HG03520 (cell line): ENCODE results near the gene FARS2.

ENCODE experiments used
- ATAC-seq: cut with Tn5 transposase; IDR thresholded peaks from one replicate; pipeline ENCODE4 v1.9.1; 2021; ENCODE audit warnings: mild to moderate bottlenecking, moderate library complexity; ENCODE audit not compliant: unreplicated experiment

The FARS2 gene

DNA sequence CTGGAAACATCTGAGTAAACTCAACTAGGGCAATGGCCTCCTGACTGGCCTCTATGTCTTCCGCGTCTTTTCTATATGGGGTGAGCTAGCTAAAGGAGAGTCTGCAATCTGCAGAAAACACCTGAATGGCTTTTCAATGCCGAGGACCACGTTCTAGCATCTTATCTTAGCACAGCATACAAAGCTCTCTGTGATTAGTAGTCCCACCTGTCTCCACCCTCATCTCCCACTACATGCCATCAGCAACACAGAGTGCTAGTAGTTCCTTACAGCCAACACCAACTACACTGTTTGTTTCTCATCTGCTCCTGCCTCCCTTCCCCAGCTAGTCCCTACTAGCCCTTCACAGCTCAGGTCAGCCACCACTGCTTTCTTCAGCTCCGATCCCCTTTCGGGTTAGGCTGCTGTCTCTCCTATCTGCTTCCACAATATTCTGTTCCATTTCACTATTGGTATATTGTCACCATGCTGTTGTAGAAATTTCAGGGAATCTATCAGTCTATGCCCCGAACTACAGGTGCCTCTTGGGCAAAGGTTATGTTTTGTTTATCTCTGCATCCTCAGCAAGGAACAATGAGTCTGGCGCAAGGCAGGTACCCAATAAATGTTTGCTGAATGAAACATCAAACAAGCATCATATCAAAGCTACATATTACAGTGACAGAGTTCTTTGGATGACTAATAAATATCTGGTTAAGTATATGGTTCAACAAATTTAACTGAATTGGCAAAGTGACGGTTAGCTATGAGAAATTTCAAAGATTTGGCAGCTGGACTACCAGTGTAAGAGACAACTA, 12.8 kb upstream of the FARS2 start:
- no peak for ATAC-seq

DNA sequence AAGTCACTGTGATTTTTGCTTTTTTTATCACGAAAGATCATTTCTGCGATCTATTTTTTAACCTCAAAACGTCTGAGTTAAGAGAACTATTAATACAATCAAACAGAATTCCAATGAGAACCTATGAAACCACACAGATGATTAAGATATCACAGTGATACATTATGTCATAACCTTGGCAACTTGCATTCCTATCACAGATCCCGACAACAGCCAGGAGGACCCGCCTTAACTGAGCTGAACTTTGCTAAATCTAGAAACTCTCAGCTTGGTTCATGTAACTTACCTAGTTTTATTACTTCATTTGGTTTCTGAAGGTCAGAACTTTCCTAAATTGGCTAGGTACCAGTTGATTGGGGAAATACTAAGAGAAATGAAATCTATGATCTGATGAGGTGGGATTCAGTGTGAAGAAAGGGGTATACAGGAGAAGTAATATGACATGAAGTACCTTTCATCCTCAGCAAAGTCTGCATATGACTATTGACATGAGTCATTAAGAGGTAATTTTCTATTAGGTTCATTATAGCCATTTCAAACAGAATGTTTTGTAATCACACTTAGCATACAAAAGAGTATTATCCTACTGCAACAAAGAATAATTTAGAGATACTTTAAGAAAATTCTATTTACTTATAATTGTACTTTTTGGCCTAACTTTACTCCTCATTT, 11.7 kb upstream of the FARS2 start:
- no peak for ATAC-seq

DNA sequence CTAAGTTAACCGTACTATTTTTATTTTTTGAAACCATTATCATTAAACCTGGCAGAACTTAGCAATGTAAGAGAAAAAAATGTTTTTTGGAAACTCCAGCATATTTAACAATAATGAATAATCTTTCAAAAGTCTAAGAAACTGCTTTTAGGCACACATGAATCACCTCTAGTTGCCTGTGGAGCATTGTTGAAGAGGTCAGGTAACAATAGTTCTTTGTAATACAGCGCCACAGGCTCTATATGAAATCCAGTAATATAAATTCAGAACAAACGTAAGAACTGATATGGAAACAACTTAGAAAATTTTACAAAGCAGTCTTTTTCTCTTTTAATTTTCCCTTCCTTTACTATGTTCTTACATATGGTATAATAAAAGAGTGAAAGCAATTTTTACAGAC, 10.9 kb upstream of the FARS2 start:
- no peak for ATAC-seq

DNA sequence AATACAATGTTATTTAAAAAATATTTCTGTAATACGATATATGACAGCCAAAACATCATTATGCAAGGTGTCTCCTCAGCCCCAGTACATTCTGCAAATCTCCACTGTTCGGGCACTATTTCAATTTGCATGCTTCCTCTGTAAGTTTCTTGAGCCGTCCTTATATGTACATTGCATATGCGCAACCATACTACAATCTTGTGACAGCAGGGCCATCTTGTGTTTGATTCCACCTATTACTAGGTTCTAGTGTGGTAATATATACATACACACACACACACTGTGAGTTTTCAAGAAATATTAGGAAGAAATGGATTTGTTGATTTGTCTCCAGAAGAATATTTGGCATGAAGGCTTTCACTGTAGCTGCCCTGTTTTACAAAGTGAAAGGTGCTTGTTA, 10.4 kb upstream of the FARS2 start:
- ATAC-seq: no peak

DNA sequence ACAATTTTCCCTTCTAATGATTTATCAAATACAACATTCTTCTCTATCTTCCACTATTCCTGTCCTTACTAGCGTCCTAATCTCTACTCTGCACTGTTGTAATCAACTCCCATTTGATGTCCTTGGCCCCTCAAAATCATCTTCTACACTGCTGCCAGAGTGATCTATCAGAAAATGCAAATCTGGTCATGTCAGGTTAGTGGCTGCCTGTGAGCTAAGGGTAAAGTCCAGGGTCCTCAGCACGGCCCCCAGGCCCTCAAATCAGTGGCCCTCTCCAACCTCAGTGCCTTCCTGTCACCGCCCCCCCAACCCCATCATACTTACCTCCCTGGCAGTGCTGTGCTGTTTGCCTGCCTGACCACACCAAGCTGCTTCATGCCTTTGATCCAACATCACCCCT, 4.4 kb upstream of the FARS2 start:
- ATAC-seq: no peak

DNA sequence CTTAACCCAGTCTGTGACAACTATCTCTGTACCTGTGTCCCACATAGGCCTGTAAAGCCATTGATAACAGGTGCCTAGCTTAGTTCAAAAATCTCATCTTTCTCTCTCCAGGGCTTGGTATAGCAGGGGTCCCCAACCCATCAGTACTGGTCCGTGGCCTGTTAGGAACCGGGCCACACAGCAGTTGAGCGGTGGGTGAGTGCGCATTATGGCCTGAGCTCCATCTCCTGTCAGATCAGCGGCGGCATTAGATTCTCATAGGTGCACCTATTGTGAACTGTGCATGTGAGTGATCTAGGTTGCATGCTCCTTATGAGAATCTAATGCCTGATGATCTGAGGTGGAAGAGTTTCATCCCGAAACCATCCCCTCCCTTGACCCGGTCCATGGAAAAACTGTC, 3.9 kb upstream of the FARS2 start:
- no peak for ATAC-seq

DNA sequence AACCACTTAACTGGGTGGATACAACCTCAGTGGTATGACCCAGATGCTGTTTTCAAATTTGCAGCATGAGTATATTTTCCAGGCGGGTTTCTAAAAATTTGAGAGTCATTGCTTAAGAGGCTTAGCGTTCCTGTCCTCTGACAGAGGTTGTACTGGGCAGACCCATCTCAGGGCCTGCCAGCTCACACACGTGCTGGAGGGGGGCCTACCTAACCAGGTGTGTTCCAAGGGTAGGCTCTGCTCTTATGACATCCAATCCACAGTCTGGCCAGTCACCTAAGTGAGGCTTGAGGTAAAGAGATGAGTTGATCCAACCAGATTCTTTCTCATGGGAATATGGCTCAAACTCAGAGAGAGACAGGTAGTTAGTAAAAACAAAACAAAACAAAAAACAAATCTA, 1.9 kb upstream of the FARS2 start:
- ATAC-seq: no peak

DNA sequence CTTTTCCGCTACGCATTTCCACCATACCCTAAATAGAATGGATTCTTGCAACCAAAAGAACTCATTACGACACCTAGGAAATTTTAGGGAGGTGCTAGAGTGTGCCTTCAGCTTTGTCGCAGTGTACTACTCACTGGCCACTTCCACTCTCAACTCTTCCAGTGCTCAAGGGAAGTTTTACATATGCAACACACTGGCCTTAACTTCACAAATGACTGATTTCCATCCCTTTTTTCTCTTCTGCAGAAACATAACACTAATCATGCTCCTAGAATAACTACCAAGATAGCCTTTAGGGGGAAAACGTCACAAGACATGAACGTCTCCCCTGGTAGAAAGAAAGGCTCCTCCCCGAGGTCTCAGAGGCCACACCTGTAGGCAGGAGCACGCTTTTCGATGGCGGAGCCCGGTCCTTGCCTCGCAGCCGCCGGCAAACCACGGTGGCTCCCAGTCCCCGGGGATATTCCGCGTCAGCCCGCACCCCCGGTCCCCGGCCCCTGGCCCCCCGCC, 1.1 kb upstream of the FARS2 start:
- peak; percentile 69 for ATAC-seq

DNA sequence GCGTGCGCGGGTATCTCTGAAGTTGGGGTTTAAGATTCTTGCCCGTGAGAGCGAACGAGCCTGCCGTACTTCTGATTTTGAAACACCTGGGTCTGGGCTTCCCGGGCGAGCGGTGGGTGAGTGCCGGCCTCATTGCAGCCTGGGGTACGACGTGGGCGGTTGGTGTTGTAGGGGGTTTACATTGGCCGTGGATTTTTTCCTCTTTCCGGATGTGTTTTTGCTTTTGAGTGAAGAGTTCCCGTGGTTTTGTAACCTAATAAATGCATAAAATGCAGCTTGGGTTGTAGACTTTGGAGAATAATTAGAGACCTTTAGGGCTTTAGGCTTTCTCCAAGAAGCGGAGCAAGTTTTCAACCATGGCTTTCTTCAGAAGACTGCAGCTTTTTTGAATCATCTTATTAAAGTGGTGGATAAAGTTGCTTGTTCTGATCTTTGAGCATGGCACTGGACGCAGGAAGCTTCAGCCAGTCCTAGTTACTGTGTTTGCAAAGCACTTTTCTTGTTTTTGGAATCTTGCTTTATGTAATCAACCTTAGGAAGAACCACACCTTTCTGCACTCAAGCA, 314 bp downstream of the FARS2 start:
- no peak for ATAC-seq

DNA sequence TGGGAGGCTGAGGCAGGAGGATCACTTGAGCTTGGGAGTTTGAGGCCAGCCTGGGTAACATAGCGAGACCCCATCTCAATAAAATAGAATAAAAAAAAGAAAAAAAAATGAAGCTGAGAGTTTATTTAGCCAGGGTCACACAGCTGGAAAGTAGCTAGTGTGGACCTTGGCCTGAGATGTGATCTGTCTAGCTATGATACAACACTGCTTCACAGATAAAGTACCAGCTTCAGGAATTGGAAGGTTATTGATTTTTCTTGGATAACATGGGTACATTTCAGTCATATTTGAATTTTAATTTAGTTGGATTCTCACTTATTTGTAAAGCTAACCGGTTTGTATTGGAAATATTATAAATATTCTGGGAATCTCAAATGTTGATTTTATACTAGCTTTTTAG, 5.1 kb downstream of the FARS2 start:
- no peak for ATAC-seq

DNA sequence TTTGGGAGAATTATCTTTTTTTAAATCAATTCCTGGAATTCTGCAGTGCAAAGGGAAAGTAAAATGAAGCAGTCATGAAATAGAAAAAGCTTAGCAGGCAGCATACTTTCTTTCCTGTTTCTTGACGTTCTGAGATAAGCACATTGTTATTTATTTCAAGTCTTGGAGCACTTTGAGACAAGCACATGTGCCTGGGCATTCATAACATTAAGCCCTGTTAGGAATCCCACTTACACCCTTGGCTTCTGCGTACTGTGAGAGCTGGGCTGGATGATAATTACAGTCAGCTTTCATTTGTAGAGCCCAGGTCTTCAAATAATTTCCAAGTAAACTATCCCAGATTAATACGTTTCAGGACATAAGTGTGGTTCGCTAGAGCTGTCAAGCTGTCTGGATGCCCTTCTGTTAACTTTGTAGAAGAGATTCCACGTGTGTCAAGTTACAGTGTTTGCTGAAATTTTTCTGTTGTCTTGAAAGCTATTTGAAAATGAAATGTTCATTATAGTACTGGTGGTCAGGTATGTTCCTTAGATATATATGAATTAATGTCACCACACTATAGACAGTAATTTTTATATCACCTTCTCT, 8.9 kb downstream of the FARS2 start:
- no peak for ATAC-seq

DNA sequence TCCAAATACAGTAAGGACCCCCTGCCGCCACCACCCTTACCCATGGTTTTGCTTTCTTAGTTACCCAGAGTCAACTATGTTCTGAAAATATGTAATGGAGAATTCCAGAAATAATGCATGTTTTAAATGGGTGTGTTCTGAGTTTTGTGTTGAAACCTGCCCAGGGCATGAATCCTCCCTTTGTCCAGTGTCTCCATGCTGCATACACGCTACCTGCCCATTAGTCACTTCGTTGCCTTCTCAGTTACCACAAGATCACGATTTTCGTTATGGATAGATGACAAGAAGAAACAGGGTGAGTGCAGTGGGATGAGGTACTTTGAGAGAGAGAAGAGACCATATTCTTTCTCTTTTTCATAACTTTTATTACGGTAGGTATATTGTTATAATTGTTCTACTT, 10.6 kb downstream of the FARS2 start:
- ATAC-seq: no peak

DNA sequence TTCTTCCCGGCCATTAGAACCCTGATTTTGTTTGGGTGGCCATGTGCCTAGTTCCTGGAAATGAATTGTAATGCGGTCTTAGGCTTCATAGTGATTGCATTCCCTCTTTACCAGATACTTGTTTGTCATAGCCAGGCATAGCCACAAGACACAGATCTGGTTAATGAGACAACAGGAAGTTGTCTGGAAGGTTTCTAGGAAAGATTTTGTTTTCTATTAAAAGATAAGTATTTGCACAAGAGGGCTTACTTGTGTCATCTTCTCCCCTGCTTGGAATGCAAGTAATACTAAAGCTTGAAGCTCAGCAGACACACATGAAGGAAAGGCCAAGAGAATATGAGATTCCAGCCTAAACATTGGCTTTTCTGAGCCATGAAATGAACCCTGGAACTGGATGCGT, 12.9 kb downstream of the FARS2 start:
- ATAC-seq: no peak

DNA sequence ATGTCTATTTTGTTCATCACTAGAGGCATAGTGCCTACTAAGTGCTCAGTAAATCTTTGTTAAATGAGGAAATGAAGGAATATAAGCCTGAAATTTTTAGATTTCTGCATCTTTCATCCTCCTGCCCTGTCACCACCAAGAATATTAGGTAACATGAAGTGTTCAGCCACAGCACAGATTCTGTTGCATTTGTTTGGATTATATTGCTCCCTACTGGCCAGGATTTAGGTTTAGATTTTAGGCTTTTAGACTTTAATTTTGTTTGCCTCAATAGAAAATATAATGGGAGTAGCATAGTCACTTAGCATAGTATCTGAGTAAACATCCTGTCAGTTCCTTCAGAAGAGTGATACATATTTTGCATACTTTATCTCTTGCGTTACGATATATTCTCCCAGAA, 14.2 kb downstream of the FARS2 start:
- ATAC-seq: no peak

DNA sequence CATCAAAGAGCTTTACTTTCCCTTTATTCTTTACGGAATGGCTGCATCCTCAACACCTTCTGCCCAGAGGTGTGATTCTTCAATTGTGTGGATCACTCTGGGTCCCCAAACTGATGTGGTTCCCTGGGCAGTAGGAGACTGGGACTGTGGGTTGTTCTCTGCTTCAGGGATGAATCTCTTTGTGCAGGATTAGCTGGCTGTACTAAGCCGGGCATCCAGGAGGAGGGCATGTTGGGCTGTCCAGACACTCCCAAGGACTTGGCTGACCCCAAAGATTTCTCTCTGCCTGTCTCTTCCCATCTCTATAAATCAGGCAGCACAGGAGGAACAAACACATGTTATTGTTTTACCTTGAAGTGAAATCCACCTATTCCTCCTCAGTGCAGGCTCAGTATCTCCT, 15.3 kb downstream of the FARS2 start:
- no peak for ATAC-seq

DNA sequence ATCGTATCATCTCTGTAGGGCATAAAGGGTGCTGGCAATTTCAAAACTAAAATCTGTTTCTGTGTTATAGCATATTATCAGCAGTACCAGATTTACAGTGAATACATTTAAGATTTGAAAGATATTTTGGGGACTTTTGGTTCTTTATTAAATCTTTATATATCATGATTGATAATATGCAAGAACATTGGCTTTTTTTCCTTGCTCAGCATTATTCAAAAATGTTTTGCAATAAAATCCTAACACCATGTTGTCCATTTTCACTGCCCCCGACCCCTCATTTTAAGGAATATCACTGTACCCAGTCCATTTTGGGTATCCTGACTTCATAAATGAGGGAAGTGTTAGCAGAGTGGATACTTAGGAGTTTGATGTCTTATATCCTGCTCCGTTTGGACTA, 16.3 kb downstream of the FARS2 start:
- no peak for ATAC-seq

DNA sequence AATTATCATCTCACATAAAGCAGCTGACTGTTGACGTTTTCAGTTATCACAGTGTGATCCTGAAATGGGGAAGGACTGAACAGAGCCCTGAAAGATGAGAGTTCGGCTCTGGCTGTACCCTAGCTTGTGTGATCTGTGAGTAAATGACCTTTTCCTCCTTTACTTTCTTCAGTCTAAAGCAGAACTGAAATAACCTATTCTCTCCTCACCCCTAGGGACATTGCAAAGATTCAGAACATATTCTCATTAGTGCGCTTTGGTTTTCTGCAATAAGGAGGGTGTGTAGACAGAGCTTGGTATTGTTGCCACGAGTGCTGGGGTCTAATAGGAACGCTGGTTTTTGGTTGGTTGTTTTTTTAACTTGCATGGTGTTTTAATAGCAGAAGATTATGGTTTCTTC, 16.7 kb downstream of the FARS2 start:
- peak; percentile 85 for ATAC-seq

DNA sequence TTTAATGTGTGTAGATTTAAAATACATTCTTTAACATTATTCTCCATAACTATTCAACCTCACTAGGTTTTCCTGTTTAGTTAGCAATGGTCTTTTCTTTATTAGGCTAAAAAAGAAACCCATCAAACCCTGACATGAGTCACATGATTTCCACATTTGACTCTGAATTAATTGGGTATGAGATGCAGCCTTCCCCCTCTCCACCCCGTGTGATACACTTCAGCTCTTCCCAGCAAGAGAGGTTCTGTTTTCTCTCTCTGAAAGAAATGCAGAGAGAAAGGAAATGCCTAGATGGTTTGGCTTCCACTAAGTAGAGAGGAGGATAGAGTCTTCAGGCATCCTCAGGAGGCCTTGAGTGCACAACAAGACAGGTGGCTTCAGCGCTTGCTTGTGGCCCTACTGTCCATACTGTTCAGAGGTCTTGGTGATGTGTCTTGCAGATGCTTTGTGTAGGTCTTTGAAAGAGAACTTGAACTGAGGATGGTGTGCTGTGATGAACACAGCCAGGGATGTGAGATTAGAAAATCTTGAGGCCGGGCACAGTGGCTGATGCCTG, 17.3 kb downstream of the FARS2 start:
- no peak for ATAC-seq

DNA sequence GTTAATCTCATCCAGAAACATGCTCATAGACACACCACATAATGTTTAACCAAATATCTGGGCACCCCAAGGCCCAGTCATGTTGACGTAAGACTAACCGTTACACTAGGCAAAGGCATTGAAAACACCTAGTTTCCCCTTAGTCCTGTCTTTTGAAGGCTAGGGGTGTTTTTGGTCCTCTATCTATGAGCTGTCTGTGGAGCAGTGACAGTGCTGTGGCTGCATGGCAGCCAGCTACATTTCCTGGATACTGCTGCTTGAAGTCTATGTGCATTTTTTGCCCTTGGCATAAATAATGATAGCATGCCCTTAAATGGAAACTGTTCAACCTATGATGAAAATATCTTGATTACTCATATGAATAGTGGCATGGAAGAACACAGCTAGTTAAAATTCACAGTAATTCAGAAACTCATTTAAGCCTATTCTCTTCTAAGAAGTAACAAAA, 18.6 kb downstream of the FARS2 start:
- ATAC-seq: no peak

DNA sequence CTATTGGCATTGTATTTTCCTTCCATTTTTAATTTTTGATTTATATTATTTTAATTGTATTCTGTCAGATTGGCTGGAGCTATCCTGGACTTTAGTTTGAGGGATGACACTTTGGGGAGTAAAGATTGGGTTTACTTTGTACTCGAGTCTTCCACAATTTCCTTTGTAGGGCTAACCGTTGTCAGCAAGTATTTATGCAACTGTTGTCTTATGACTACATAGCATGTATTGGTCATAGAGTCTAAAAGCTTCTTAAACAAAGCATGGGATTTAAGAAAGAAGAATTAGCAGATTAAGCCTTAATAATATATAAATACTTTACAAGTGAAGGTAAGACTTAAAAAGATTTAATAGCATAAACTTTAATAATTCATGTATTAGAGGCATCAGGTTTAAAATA, 19.6 kb downstream of the FARS2 start:
- no peak for ATAC-seq

DNA sequence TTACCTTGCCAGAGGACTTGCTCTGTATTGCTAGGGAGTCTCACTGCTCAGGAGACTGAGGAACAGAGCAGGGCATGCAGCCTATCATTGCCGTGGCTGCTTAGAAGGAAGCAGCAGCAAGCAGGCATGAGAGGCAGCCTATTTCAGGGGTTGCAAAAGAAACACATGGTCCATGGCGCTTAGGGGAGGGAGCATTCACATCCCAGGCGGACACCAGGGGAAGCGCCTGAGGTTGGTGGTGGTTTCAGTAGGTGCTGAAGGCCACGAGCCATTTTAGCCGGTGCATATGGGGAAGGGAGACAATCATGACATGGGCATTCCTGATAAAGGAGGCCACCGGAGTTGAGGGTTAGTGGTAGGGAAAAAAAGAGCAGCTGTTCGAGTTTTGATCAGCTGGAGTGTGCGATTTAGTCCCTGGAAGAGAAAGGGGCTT, 20.9 kb downstream of the FARS2 start:
- ATAC-seq: no peak
